ENCODE data around the gene LY9. TPM values are rescaled to one million over a fixed set of nuclear protein-coding genes. Genes with fewer than 3 reads are reported as not detected.

LY9 gene
- total RNA-seq, 1 experiment from 2014 or later, result not detected

GRCh38 chr1:160823296-160823695 is 27.3 kb downstream of the LY9 start:
- Histone ChIP-seq H4K5ac (ENCODE audit: insufficient read length, low read depth, low read length) (no peak overlapping the region), H3K14ac (ENCODE audit: insufficient read depth, low read length) (no peak overlapping the region), H3K4me2 (ENCODE audit: insufficient read depth, insufficient read length, low read length) (no peak overlapping the region), H3K23ac (ENCODE audit: insufficient read length, low read depth, low read length) (no peak overlapping the region), H2BK120ac (ENCODE audit: low read depth, low read length, poor library complexity, severe bottlenecking) (no peak overlapping the region), H3K79me2 (ENCODE audit: insufficient read depth, low read length) (no peaks in the 10 kb centered on the region), H3K27me3 (ENCODE audit: insufficient read depth, low read length) (no peaks in the 10 kb centered on the region), H2BK5ac (ENCODE audit: insufficient read length, low read length) (no peak overlapping the region), H4K8ac (replicated peaks; ENCODE audit: insufficient read length, low read depth, low read length) (no peak overlapping the region), H3K4me1 (ENCODE audit: insufficient read depth, low read length) (no peaks in the 10 kb centered on the region), H4K91ac (ENCODE audit: insufficient read length, low read depth, low read length) (no peak overlapping the region), H3K18ac (ENCODE audit: insufficient read length, low read depth, low read length) (no peak overlapping the region), H3T11ph (ENCODE audit: low read length) (no peak overlapping the region), H2BK12ac (ENCODE audit: insufficient read length, low read depth, low read length) (no peak overlapping the region), H4K20me1 (ENCODE audit: control insufficient read depth, insufficient read depth, insufficient read length) (no peaks in the 10 kb centered on the region), H3K27ac (ENCODE audit: insufficient read length, low read depth, low read length) (no peak overlapping the region), H3K9ac (ENCODE audit: extremely low read depth, insufficient read length, low read length) (no peak overlapping the region), H3K79me1 (ENCODE audit: insufficient read depth, low read depth, low read length, poor library complexity, severe bottlenecking) (no peaks in the 10 kb centered on the region), H2AK5ac (ENCODE audit: insufficient read length, low read length) (no peak overlapping the region), H3K23me2 (ENCODE audit: insufficient read length, low read depth, low read length, poor library complexity, severe bottlenecking) (no peaks in the 10 kb centered on the region), H3K9me3 (ENCODE audit: control insufficient read depth, low read depth, low read length) (no peaks in the 10 kb centered on the region), H3K4ac (ENCODE audit: low read depth, low read length) (no peak overlapping the region), H2BK15ac (ENCODE audit: low read depth, low read length) (no peak overlapping the region), H3K56ac (ENCODE audit: insufficient read length, low read depth, low read length) (no peak overlapping the region), H2BK20ac (ENCODE audit: low read depth, low read length, poor library complexity, severe bottlenecking) (no peak overlapping the region), H2AFZ (ENCODE audit: low read length) (no peak overlapping the region)
- Mint-ChIP-seq H3K4me3 (no peak overlapping the region), H3K27me3 (ENCODE audit: low read depth) (peaks cover 2% of the 10 kb centered on the region), H3K9me3 (no peaks in the 10 kb centered on the region; a peak in 1 of 5 replicates), H3K27ac (no peak overlapping the region; a peak in 1 of 7 replicates), H3K4me1 (peaks cover 5 to 7% of the 10 kb centered on the region in 2 experiments), H3K36me3 (ENCODE audit: insufficient read depth in 1 of 3, low read depth in 3 of 3) (no peaks in the 10 kb centered on the region)
- WGBS (ENCODE audit: extremely low coverage, insufficient read length, low lambda C conversion rate), result no CpG with 5 or more reads among the region's 3 CpGs
- no peak for DNase-seq
- no peak for TF ChIP-seq CTCF (conservative IDR thresholded peaks at IDR 0.05)
